ENCODE measurements around the gene IL22RA1. TPM values are rescaled to one million over a fixed set of nuclear protein-coding genes. Genes with fewer than 3 reads are reported as not detected.
A peak's percentile ranks its signal among the peaks of the same experiment; 100 is the strongest.

The IL22RA1 gene
- total and polyA plus RNA-seq, 9 of the 15 experiments (the other 6 are each of a cell fraction or from before 2014, with no cell fraction given), result not detected

- 12% methylated on average over 44 of the region's 74 CpGs for WGBS (ENCODE audit: insufficient coverage, low coverage, missing lambda C conversion rate)
- Histone ChIP-seq H3K36me3 (ENCODE audit: control insufficient read depth, insufficient read depth, low read length) (no peaks in the 10 kb centered on the region), H3K9me1 (ENCODE audit: control insufficient read depth, insufficient read depth, low read length) (no peaks in the 10 kb centered on the region), H3K4me3 (no peak within 1 kb of the TSS), H3K27ac (ENCODE audit: extremely low read depth, low read depth, low read length) (no peak within 1 kb of the TSS), H2AFZ (ENCODE audit: low read depth, low read length) (no peak within 1 kb of the TSS), H4K20me1 (replicated peaks; ENCODE audit: control insufficient read depth, insufficient read depth, low read length) (no peaks in the 10 kb centered on the region; the same call in 1 of the 2 replicates), H3K4me1 (replicated peaks in 1 of 2; ENCODE audit: control insufficient read depth in 2 of 2, insufficient read depth in 2 of 2, low read length in 2 of 2) (peaks cover 9 to 11% of the 10 kb centered on the region in 2 experiments; a peak in 3 of 5 replicates), H3K79me2 (ENCODE audit: control insufficient read depth, insufficient read depth, low read length) (no peaks in the 10 kb centered on the region), H3K4me2 (ENCODE audit: insufficient read depth, low read length) (no peak within 1 kb of the TSS), H3K27me3 (ENCODE audit: control insufficient read depth in 2 of 2, insufficient read depth in 2 of 2, low read length in 2 of 2) (peaks cover 38 to 63% of the 10 kb centered on the region in 2 experiments), H3K9ac (ENCODE audit: insufficient read depth in 1 of 2, low read depth in 2 of 2, low read length in 2 of 2) (no peak within 1 kb of the TSS), H3K9me3 (replicated peaks; ENCODE audit: control insufficient read depth, insufficient read depth, low read depth, low read length) (no peaks in the 10 kb centered on the region)
- in situ Hi-C loops (cut with MboI) (no loop called here), intact Hi-C loops (cut with micrococcal nuclease) (no loop called here)
- peak in 2 of 4 experiments; percentile 36 to 41 for DNase-seq (ENCODE audit: extremely low read depth in 1 of 4, low spot score in 3 of 4)
- ChIA-PET CTCF (ENCODE audit: low intra/inter-chr PET ratio) (no interaction called here), POLR2A (interaction anchor here (0.6 to 1.1 kb wide), 3 partner anchors 147 to 461 kb away, joined by 3 read pairs; no protein-coding TSS in a partner anchor)
- FAIRE-seq, result no peak
- BruUV-seq (replicated peaks), result no TSS peak
- TF ChIP-seq, protein P1, sequence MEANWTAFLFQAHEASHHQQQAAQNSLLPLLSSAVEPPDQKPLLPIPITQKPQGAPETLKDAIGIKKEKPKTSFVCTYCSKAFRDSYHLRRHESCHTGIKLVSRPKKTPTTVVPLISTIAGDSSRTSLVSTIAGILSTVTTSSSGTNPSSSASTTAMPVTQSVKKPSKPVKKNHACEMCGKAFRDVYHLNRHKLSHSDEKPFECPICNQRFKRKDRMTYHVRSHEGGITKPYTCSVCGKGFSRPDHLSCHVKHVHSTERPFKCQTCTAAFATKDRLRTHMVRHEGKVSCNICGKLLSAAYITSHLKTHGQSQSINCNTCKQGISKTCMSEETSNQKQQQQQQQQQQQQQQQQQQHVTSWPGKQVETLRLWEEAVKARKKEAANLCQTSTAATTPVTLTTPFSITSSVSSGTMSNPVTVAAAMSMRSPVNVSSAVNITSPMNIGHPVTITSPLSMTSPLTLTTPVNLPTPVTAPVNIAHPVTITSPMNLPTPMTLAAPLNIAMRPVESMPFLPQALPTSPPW (CRISPR knock-in tag; IDR thresholded peaks at IDR 0.05), result peak; percentile 35; the same call in 1 of the 2 replicates
- no peak for TF ChIP-seq IRF9 (tag; IDR thresholded peaks at IDR 0.05)
- TF ChIP-seq TBL1XR1 (IDR thresholded peaks at IDR 0.05; ENCODE audit: low read length in 2 of 2), result no peak
- ATAC-seq, result no peak
Observed at GRCh38 chr1:24186993-24187790, 44.3 kb upstream of the IL22RA1 start, which contains the start of gene IFNLR1. Gene IFNLR1, minus strand, starts transcription at chr1:24187289. Its CDS starts 41 bp downstream, at chr1:24187248.

Measured in K562 (cell line).